ENCODE data around the gene FGD5. TPM values are rescaled to one million over a fixed set of nuclear protein-coding genes. Genes with fewer than 3 reads are reported as not detected.

FGD5 gene
- total RNA-seq, 1 donor from 2014 or later, result 0.24 TPM

DNA sequence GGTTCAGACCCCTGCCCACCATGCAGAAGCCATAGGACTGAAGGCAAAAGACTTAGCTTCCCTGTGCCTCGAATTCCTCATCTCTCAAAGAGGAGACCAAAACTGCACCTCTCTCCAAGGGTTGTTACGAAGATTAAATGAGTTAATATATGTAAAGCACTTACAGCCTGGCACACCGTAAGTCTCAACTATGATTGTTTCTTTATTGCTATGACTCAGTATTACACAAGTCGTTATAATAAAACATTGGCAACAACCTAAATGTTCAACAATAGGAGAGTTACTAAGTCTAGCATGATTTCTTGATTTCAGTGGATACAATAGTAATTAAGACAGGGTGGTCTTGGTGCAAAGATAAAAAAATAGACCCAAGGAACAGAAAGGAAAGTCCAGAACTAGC, 19.6 kb upstream of the FGD5 start:
- no peaks in the 10 kb centered on the region for H3K27me3 ChIP-seq
- H4K20me1 ChIP-seq (ENCODE audit: low read depth), result no peaks in the 10 kb centered on the region
- H3K79me2 ChIP-seq (ENCODE audit: low read depth), result no peaks in the 10 kb centered on the region
- H3K4me3 ChIP-seq, result no peak overlapping the region
- H3K27ac ChIP-seq, result no peak overlapping the region
- H3K4me1 ChIP-seq, result no peaks in the 10 kb centered on the region
- Mint-ChIP-seq H3K27me3 (ENCODE audit: insufficient read depth, low read depth) (peaks cover 10% of the 10 kb centered on the region), H3K36me3 (no peaks in the 10 kb centered on the region), H3K4me3 (no peak overlapping the region), H3K27ac (no peak overlapping the region), H3K4me1 (peaks cover 10% of the 10 kb centered on the region), H3K9me3 (peaks cover 5% of the 10 kb centered on the region)
- H3K4me2 ChIP-seq, result no peak overlapping the region
- no peak overlapping the region for H2AFZ ChIP-seq (replicated peaks)
- no peaks in the 10 kb centered on the region for H3K36me3 ChIP-seq
- no peak for DNase-seq (ENCODE audit: low spot score)
- no peaks in the 10 kb centered on the region for H3F3A ChIP-seq (ENCODE audit: low read depth)
- no peaks in the 10 kb centered on the region for H3K9me3 ChIP-seq (ENCODE audit: low read depth)
- TF ChIP-seq, protein P1, sequence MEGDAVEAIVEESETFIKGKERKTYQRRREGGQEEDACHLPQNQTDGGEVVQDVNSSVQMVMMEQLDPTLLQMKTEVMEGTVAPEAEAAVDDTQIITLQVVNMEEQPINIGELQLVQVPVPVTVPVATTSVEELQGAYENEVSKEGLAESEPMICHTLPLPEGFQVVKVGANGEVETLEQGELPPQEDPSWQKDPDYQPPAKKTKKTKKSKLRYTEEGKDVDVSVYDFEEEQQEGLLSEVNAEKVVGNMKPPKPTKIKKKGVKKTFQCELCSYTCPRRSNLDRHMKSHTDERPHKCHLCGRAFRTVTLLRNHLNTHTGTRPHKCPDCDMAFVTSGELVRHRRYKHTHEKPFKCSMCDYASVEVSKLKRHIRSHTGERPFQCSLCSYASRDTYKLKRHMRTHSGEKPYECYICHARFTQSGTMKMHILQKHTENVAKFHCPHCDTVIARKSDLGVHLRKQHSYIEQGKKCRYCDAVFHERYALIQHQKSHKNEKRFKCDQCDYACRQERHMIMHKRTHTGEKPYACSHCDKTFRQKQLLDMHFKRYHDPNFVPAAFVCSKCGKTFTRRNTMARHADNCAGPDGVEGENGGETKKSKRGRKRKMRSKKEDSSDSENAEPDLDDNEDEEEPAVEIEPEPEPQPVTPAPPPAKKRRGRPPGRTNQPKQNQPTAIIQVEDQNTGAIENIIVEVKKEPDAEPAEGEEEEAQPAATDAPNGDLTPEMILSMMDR (IDR thresholded peaks at IDR 0.05), result no peak
- TF ChIP-seq EZH2phosphoT487 (IDR thresholded peaks at IDR 0.05) (no peak), EZH2 (IDR thresholded peaks at IDR 0.05) (no peak)
- H3K9ac ChIP-seq, result no peak overlapping the region

DNA sequence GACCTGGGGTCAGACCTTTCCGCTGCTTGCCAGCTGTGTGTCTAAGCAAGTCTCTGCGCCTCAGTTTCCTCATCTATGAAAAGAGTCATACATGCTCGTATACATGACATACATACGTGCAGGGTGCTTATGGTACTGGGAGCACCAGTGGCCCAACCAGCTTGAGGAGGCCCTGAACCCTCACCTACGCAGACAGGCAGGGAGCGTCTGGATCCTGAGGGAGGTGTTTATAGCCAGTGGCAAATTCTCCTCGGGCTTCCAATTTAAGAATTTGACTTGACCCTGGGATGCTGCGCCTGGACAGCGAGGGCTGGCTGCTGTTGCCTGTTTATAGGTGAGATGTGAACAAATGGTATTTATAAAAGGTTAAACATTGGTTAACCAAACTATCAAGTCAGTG, 17.7 kb upstream of the FGD5 start:
- Histone ChIP-seq H3K36me3 (no peaks in the 10 kb centered on the region), H3K79me2 (ENCODE audit: low read depth) (no peaks in the 10 kb centered on the region), H4K20me1 (ENCODE audit: low read depth) (no peaks in the 10 kb centered on the region), H3K27ac (no peak overlapping the region), H3K4me2 (no peak overlapping the region), H2AFZ (replicated peaks) (no peak overlapping the region), H3K27me3 (peaks cover under 1% of the 10 kb centered on the region), H3K9ac (no peak overlapping the region), H3K4me3 (no peak overlapping the region), H3F3A (ENCODE audit: low read depth) (no peaks in the 10 kb centered on the region), H3K9me3 (ENCODE audit: low read depth) (no peaks in the 10 kb centered on the region), H3K4me1 (no peaks in the 10 kb centered on the region)
- TF ChIP-seq, protein P1 (IDR thresholded peaks at IDR 0.05), result no peak
- no peak for TF ChIP-seq EZH2 (IDR thresholded peaks at IDR 0.05)
- Mint-ChIP-seq H3K27me3 (ENCODE audit: insufficient read depth, low read depth) (peaks cover 21% of the 10 kb centered on the region), H3K27ac (no peak overlapping the region), H3K9me3 (peaks cover 5% of the 10 kb centered on the region), H3K36me3 (no peaks in the 10 kb centered on the region), H3K4me1 (peaks cover 19% of the 10 kb centered on the region), H3K4me3 (no peak overlapping the region)
- no peak for DNase-seq (ENCODE audit: low spot score)

DNA sequence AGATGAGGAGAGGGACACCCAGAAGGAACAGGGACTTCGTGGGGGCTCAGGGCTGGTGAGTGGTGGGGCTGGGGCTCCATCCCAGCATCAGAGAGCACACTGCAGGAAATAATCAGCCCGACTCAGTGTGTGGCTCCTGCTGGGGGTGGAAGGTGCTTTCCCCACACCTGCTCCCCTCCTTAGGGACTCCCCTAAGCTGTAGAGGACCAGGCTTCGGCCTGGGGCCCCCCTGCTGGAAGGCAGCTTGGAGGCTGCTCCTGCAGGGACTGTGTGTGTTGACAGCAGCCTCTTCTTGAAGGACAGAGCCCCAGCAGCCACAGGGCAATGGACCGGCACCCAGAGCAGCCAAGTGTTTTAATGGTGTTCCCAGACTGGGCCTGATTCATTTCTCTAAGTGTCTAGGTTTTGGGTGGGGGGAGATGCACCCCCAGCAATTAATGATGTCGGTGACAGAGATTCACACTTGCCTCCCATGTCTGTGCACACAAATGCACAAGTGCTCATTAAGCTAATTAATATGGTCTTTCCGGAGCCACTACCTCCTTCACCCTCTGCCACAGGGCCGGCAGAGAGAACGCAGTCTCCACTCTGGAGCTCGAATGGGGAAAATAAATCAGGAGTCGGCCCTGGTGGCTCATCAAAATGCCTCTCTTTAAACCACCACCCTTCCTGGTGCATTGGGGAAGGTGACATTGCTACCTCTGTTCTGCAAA, 16.9 kb upstream of the FGD5 start:
- TF ChIP-seq EZH2phosphoT487 (IDR thresholded peaks at IDR 0.05) (no peak), EZH2 (IDR thresholded peaks at IDR 0.05) (no peak)
- TF ChIP-seq, protein P1 (IDR thresholded peaks at IDR 0.05), result no peak
- Histone ChIP-seq H3K9me3 (ENCODE audit: low read depth) (no peaks in the 10 kb centered on the region), H2AFZ (replicated peaks) (no peak overlapping the region), H3K79me2 (ENCODE audit: low read depth) (no peaks in the 10 kb centered on the region), H3K27ac (no peak overlapping the region), H3K4me3 (no peak overlapping the region), H3K4me2 (no peak overlapping the region), H3K36me3 (no peaks in the 10 kb centered on the region), H3K27me3 (peaks cover 8% of the 10 kb centered on the region), H3K4me1 (no peaks in the 10 kb centered on the region), H3K9ac (no peak overlapping the region), H4K20me1 (ENCODE audit: low read depth) (no peaks in the 10 kb centered on the region), H3F3A (ENCODE audit: low read depth) (no peaks in the 10 kb centered on the region)
- Mint-ChIP-seq H3K36me3 (no peaks in the 10 kb centered on the region), H3K4me3 (no peak overlapping the region), H3K27ac (no peak overlapping the region), H3K4me1 (peaks cover 14% of the 10 kb centered on the region), H3K9me3 (peaks cover 5% of the 10 kb centered on the region), H3K27me3 (ENCODE audit: insufficient read depth, low read depth) (peaks cover 22% of the 10 kb centered on the region)
- DNase-seq (ENCODE audit: low spot score), result no peak

Data from neural progenitor cell (in vitro differentiated cells).